SJCRH30 (cell line): ENCODE data around the gene LRRC27. TPM values are rescaled to one million over a fixed set of nuclear protein-coding genes. Genes with fewer than 3 reads are reported as not detected.
"Not testable (repeated sequence)": the region's sequence is repeated elsewhere in the genome, so short reads cannot be mapped to it uniquely, and the experiment has no call there.

Source experiments
- DNase-seq, 2 experiments: peaks; one replicate each; pipeline ENCODE4 v3.0.0-alpha.2; 2015 to 2020
- H3K27ac ChIP-seq: fragments of 250-450 bp; sonication (Bioruptor Pico); 2 replicates; pipeline ENCODE4 v1.5.1; 2020; ENCODE audit warnings: mild to moderate bottlenecking, moderate library complexity
- H3K27me3 ChIP-seq: fragments of 250-450 bp; sonication (Bioruptor Pico); 2 replicates; pipeline ENCODE4 v1.5.1; 2020; ENCODE audit warnings: mild to moderate bottlenecking, moderate library complexity
- H3K36me3 ChIP-seq: fragments of 250-450 bp; sonication (Bioruptor Pico); 2 replicates; pipeline ENCODE4 v1.5.1; 2020; ENCODE audit warnings: mild to moderate bottlenecking, moderate library complexity
- H3K4me1 ChIP-seq: fragments of 250-450 bp; sonication (Bioruptor Pico); 2 replicates; pipeline ENCODE4 v1.5.1; 2020; ENCODE audit warnings: mild to moderate bottlenecking, moderate library complexity
- H3K4me3 ChIP-seq: fragments of 250-450 bp; sonication (Bioruptor Pico); 2 replicates; pipeline ENCODE4 v1.5.1; 2020; ENCODE audit warnings: mild to moderate bottlenecking, moderate library complexity
- H3K9me3 ChIP-seq: fragments of 250-450 bp; sonication (Bioruptor Pico); replicated peaks from 2 replicates; pipeline ENCODE4 v1.5.1; 2020; ENCODE audit warnings: mild to moderate bottlenecking, moderate library complexity
- total RNA-seq: library from RNA; depleted of rRNA; stranded (reverse); fragments of >200 nt; shearing (Covaris generic); gene quantifications from 2 replicates; pipeline ENCODE4 v1.2.3, GENCODE V29; 2014

LRRC27 gene
- total RNA-seq, 1 experiment from 2014 or later = 1.8 TPM

- Histone ChIP-seq H3K27me3 (no peaks in the 10 kb centered on the region), H3K4me1 (no peaks in the 10 kb centered on the region), H3K36me3 (no peaks in the 10 kb centered on the region), H3K4me3 (no peak within 1 kb of the TSS), H3K9me3 (no peaks in the 10 kb centered on the region), H3K27ac (no peak within 1 kb of the TSS)
- no peak for DNase-seq
These were observed 24.0 kb upstream of the LRRC27 start, which contains the start of gene STK32C for GRCh38 chr10:132307823-132308586. STK32C (minus strand) TSS chr10:132307950; CDS start chr10:132307833, 117 bp downstream.

- DNase-seq = no peak
These were observed 23.2 kb upstream of the LRRC27 start for GRCh38 chr10:132308587-132309470.

GRCh38 chr10:132309471-132309865 is 22.5 kb upstream of the LRRC27 start:
- DNase-seq = no peak
- H3K4me1 ChIP-seq = no peaks in the 10 kb centered on the region
- no peaks in the 10 kb centered on the region for H3K27me3 ChIP-seq
- no peak overlapping the region for H3K27ac ChIP-seq
- H3K9me3 ChIP-seq = no peaks in the 10 kb centered on the region
- H3K36me3 ChIP-seq = no peaks in the 10 kb centered on the region
- H3K4me3 ChIP-seq = no peak overlapping the region

More at GRCh38 chr10:132308587-132309470, 23.2 kb upstream of the LRRC27 start:
- H3K27ac ChIP-seq = no peak overlapping the region
- H3K4me1 ChIP-seq = no peaks in the 10 kb centered on the region
- H3K9me3 ChIP-seq = no peaks in the 10 kb centered on the region
- no peaks in the 10 kb centered on the region for H3K36me3 ChIP-seq
- H3K4me3 ChIP-seq = no peak overlapping the region
- H3K27me3 ChIP-seq = no peaks in the 10 kb centered on the region

GRCh38 chr10:132309879-132310591 is 22.0 kb upstream of the LRRC27 start:
- Histone ChIP-seq H3K4me3 (no peak overlapping the region), H3K27ac (no peak overlapping the region), H3K27me3 (no peaks in the 10 kb centered on the region), H3K36me3 (no peaks in the 10 kb centered on the region), H3K4me1 (no peaks in the 10 kb centered on the region), H3K9me3 (no peaks in the 10 kb centered on the region)
- no peak for DNase-seq

GRCh38 chr10:132310701-132311337 is 21.2 kb upstream of the LRRC27 start:
- Histone ChIP-seq H3K27me3 (no peaks in the 10 kb centered on the region), H3K4me1 (no peaks in the 10 kb centered on the region), H3K36me3 (no peaks in the 10 kb centered on the region), H3K9me3 (no peaks in the 10 kb centered on the region), H3K27ac (no peak overlapping the region), H3K4me3 (no peak overlapping the region)
- DNase-seq = no peak

- no peak overlapping the region for H3K27ac ChIP-seq
- H3K4me1 ChIP-seq = no peaks in the 10 kb centered on the region
- H3K36me3 ChIP-seq = no peaks in the 10 kb centered on the region
- no peak overlapping the region for H3K4me3 ChIP-seq
- H3K27me3 ChIP-seq = no peaks in the 10 kb centered on the region
- H3K9me3 ChIP-seq = no peaks in the 10 kb centered on the region
- DNase-seq = no peak
These were observed 20.6 kb upstream of the LRRC27 start for GRCh38 chr10:132311338-132311939.

GRCh38 chr10:132313305-132313704 is 18.7 kb upstream of the LRRC27 start:
- no peaks in the 10 kb centered on the region for H3K9me3 ChIP-seq
- no peaks in the 10 kb centered on the region for H3K27me3 ChIP-seq
- no peak for DNase-seq
- H3K36me3 ChIP-seq = no peaks in the 10 kb centered on the region
- no peak overlapping the region for H3K4me3 ChIP-seq
- no peaks in the 10 kb centered on the region for H3K4me1 ChIP-seq
- no peak overlapping the region for H3K27ac ChIP-seq

- Histone ChIP-seq H3K4me1 (no peaks in the 10 kb centered on the region), H3K4me3 (no peak overlapping the region), H3K9me3 (no peaks in the 10 kb centered on the region), H3K36me3 (no peaks in the 10 kb centered on the region), H3K27ac (no peak overlapping the region), H3K27me3 (no peaks in the 10 kb centered on the region)
- DNase-seq = no peak
These were observed 18.1 kb upstream of the LRRC27 start for GRCh38 chr10:132313865-132314264.

GRCh38 chr10:132314336-132314735 is 17.7 kb upstream of the LRRC27 start:
- no peak overlapping the region for H3K27ac ChIP-seq
- H3K4me3 ChIP-seq = no peak overlapping the region
- H3K36me3 ChIP-seq = no peaks in the 10 kb centered on the region
- DNase-seq = no peak
- H3K9me3 ChIP-seq = no peaks in the 10 kb centered on the region
- H3K27me3 ChIP-seq = no peaks in the 10 kb centered on the region
- H3K4me1 ChIP-seq = no peaks in the 10 kb centered on the region

GRCh38 chr10:132314881-132315280 is 17.1 kb upstream of the LRRC27 start:
- H3K4me3 ChIP-seq, H3K27ac ChIP-seq, H3K36me3 ChIP-seq, H3K27me3 ChIP-seq, H3K9me3 ChIP-seq, H3K4me1 ChIP-seq, DNase-seq: not testable (repeated sequence)

GRCh38 chr10:132316133-132316532 is 15.9 kb upstream of the LRRC27 start:
- Histone ChIP-seq H3K27ac (no peak overlapping the region), H3K4me3 (no peak overlapping the region), H3K4me1 (peaks cover 3% of the 10 kb centered on the region; the same call in 1 of the 2 replicates), H3K36me3 (no peaks in the 10 kb centered on the region), H3K27me3 (no peaks in the 10 kb centered on the region), H3K9me3 (no peaks in the 10 kb centered on the region)
- no peak for DNase-seq

GRCh38 chr10:132317477-132317876 is 14.5 kb upstream of the LRRC27 start:
- not testable (repeated sequence) for H3K9me3 ChIP-seq, H3K27ac ChIP-seq, H3K4me3 ChIP-seq, H3K27me3 ChIP-seq, DNase-seq, H3K36me3 ChIP-seq, H3K4me1 ChIP-seq

GRCh38 chr10:132319853-132320653 is 11.9 kb upstream of the LRRC27 start:
- H3K27me3 ChIP-seq = no peaks in the 10 kb centered on the region
- peaks cover 3% of the 10 kb centered on the region; the same call in 1 of the 2 replicates for H3K4me1 ChIP-seq
- DNase-seq = peak; percentile 34 to 45
- peak overlapping the region; percentile 50 for H3K27ac ChIP-seq
- no peaks in the 10 kb centered on the region for H3K36me3 ChIP-seq
- no peaks in the 10 kb centered on the region for H3K9me3 ChIP-seq
- no peak overlapping the region for H3K4me3 ChIP-seq
